ENCODE results near the gene C1QTNF5. TPM values are rescaled to one million over a fixed set of nuclear protein-coding genes. Genes with fewer than 3 reads are reported as not detected.

The C1QTNF5 gene
- polyA plus RNA-seq, 10 donors: 15.2 to 36.1 (median 25.4) TPM

- DNase-seq: no peak
These were observed 21.4 kb upstream of the C1QTNF5 start for GRCh38 chr11:119361941-119362725.

GRCh38 chr11:119361056-119361787 lies 20.5 kb upstream of the C1QTNF5 start:
- peak in 2 of 3 donors; percentile 60 to 83 for DNase-seq

- DNase-seq: no peak
These were observed 18.9 kb upstream of the C1QTNF5 start for GRCh38 chr11:119359365-119360214.

GRCh38 chr11:119357074-119357473 lies 16.4 kb upstream of the C1QTNF5 start:
- no peak for DNase-seq

GRCh38 chr11:119356349-119357031 lies 15.8 kb upstream of the C1QTNF5 start:
- DNase-seq: peak; percentile 67 to 94 (median 90)

- no peak for DNase-seq
These were observed 14.6 kb upstream of the C1QTNF5 start for GRCh38 chr11:119355091-119355843.

GRCh38 chr11:119352857-119353260 lies 12.2 kb upstream of the C1QTNF5 start:
- peak in 1 of 3 donors; percentile 74 for DNase-seq

- no peak for DNase-seq
These were observed 10.5 kb upstream of the C1QTNF5 start for GRCh38 chr11:119351232-119351631.

- no peak for DNase-seq
These were observed 9.6 kb upstream of the C1QTNF5 start for GRCh38 chr11:119350302-119350701.

GRCh38 chr11:119347940-119348605 lies 7.4 kb upstream of the C1QTNF5 start:
- peak in 1 of 3 donors; percentile 68 for DNase-seq

- peak in 1 of 3 donors; percentile 32 for DNase-seq
These were observed 6.6 kb upstream of the C1QTNF5 start for GRCh38 chr11:119347242-119347641.

GRCh38 chr11:119346605-119347004 lies 5.9 kb upstream of the C1QTNF5 start, which contains the start of gene MFRP:
MFRP (minus strand) TSS chr11:119346705; CDS start chr11:119346513, 192 bp downstream.
- DNase-seq: peak in 1 of 3 donors; percentile 3

GRCh38 chr11:119345685-119346084 lies 5.0 kb upstream of the C1QTNF5 start:
- no peak for DNase-seq

- peak in 1 of 3 donors; percentile 19 for DNase-seq
These were observed 3.8 kb upstream of the C1QTNF5 start for GRCh38 chr11:119344291-119345010.

- peak in 1 of 3 donors; percentile 1 for DNase-seq
These were observed 3.0 kb upstream of the C1QTNF5 start for GRCh38 chr11:119343726-119344125.

GRCh38 chr11:119342362-119343130 lies 1.9 kb upstream of the C1QTNF5 start:
- peak in 1 of 3 donors; percentile 22 for DNase-seq

GRCh38 chr11:119342023-119342300 lies 1.3 kb upstream of the C1QTNF5 start:
- no peak for DNase-seq

GRCh38 chr11:119341222-119342022 lies 739 bp upstream of the C1QTNF5 start:
- peak in 1 of 3 donors; percentile 30 for DNase-seq

All from muscle of back (tissue), 11 donors.